GM12878 (cell line): ENCODE data around the gene SNX4. TPM values are rescaled to one million over a fixed set of nuclear protein-coding genes. Genes with fewer than 3 reads are reported as not detected.

Experiments
- ATAC-seq: fragments of 200-7000 bp; cut with Tn5 transposase; 3 replicates; pipeline ENCODE4 v1.9.1; 2020; ENCODE audit warnings: mild to moderate bottlenecking, moderate library complexity
- BruUV-seq: library from RNA; stranded (reverse); fragments of 400-500 nt; replicated peaks from 2 replicates; lab custom pipeline; 2021; lab: Mats Ljungman, UMichigan
- CTCF ChIA-PET: fragments of 300-600 bp; sonication (Branson Sonifier 250); formaldehyde crosslinking; extraction: SDS; loops from one replicate; lab custom pipeline; 2021; ENCODE audit warnings: inconsistent platforms; lab: Yijun Ruan, JAX
- POLR2A ChIA-PET: fragments of 350-600 bp; formaldehyde crosslinking; extraction: SDS; loops from one replicate; lab custom pipeline; 2021; ENCODE audit warnings: inconsistent platforms; lab: Charles Lee
- RAD21 ChIA-PET: fragments of 300-600 bp; sonication (Branson Sonifier 250); formaldehyde crosslinking; loops from one replicate; lab custom pipeline; 2023; ENCODE audit warnings: antibody characterized with exemption; ENCODE audit not compliant: unreplicated experiment; lab: Charles Lee
- SMC1A ChIA-PET: fragments of 300-600 bp; sonication (Branson Sonifier 250); formaldehyde crosslinking; loops from one replicate; lab custom pipeline; 2023; ENCODE audit not compliant: unreplicated experiment, uncharacterized antibody; lab: Charles Lee
- DNase-seq: peaks from one replicate; pipeline ENCODE4 v3.0.0-alpha.2; 2011; ENCODE audit warnings: low read depth, low spot score
- FAIRE-seq: peaks from 3 replicates; lab custom pipeline; 2011; peaks lifted over from hg19 to GRCh38; lab: Jason Lieb, UNC
- H2AFZ ChIP-seq: 2 replicates; pipeline ENCODE4 v1.6.0; 2011; ENCODE audit warnings: low read depth, low read length, control low read depth; ENCODE audit not compliant: control insufficient read depth
- H3K27ac ChIP-seq: 2 replicates; pipeline ENCODE4 v1.5.1; 2011; ENCODE audit warnings: control low read depth; ENCODE audit not compliant: control insufficient read depth, insufficient read depth
- H3K27me3 ChIP-seq, 2 experiments: replicated peaks in 1 of 2; 2 replicates each; pipeline versions ENCODE4 v1.6.0 to v1.6.1; 2011; ENCODE audit warnings: low read length in 1 of 2; ENCODE audit not compliant: control insufficient read depth in 2 of 2, insufficient read depth in 2 of 2
- H3K36me3 ChIP-seq, 2 experiments: 2 replicates each; pipeline ENCODE4 v1.5.1; 2011; ENCODE audit warnings: low read length in 1 of 2; ENCODE audit not compliant: control insufficient read depth in 2 of 2, insufficient read depth in 2 of 2
- H3K4me1 ChIP-seq: 2 replicates; pipeline ENCODE4 v1.6.1; 2011; ENCODE audit warnings: mild to moderate bottlenecking, low read length, moderate library complexity, mixed read lengths; ENCODE audit not compliant: control insufficient read depth, insufficient read depth
- H3K4me2 ChIP-seq: 2 replicates; pipeline ENCODE4 v1.6.0; 2011; ENCODE audit warnings: control low read depth; ENCODE audit not compliant: control insufficient read depth, insufficient read depth
- H3K4me3 ChIP-seq: fragments of 200-600 bp; sonication (generic); 2 replicates; pipeline ENCODE4 v1.5.1; 2016
- H3K79me2 ChIP-seq: 2 replicates; pipeline ENCODE4 v1.6.0; 2011; ENCODE audit warnings: low read length; ENCODE audit not compliant: control insufficient read depth, insufficient read depth
- H3K9ac ChIP-seq: 2 replicates; pipeline ENCODE4 v1.8.0; 2011; ENCODE audit warnings: low read length, control low read depth, mixed read lengths; ENCODE audit not compliant: control insufficient read depth, insufficient read depth
- H3K9me3 ChIP-seq: replicated peaks from 3 replicates; pipeline ENCODE4 v1.5.1; 2011; ENCODE audit warnings: mild to moderate bottlenecking, low read length; ENCODE audit not compliant: control insufficient read depth, insufficient read depth
- H4K20me1 ChIP-seq: 2 replicates; pipeline ENCODE4 v1.6.0; 2011; ENCODE audit not compliant: control insufficient read depth, insufficient read depth
- BACH1 ChIP-seq: fragments of 450-650 bp; IDR thresholded peaks from 2 replicates; pipeline ENCODE4 v1.6.1; 2017; ENCODE audit warnings: mild to moderate bottlenecking, borderline replicate concordance
- FOXM1 ChIP-seq: IDR thresholded peaks from 2 replicates; pipeline ENCODE4 v1.6.1; 2012; ENCODE audit warnings: low read depth, mild to moderate bottlenecking, inconsistent platforms, low read length, moderate library complexity
- HDAC2 ChIP-seq: fragments of 200-600 bp; sonication (generic); IDR thresholded peaks from 2 replicates; pipeline ENCODE4 v1.6.1; 2017
- HDAC6 ChIP-seq: fragments of 200-600 bp; sonication (generic); IDR thresholded peaks from one replicate; pipeline ENCODE4 v1.8.0; 2017; ENCODE audit warnings: antibody characterized with exemption; ENCODE audit not compliant: unreplicated experiment
- HDGF ChIP-seq: fragments of 450-650 bp; IDR thresholded peaks from 2 replicates; pipeline ENCODE4 v1.6.1; 2016; ENCODE audit warnings: antibody characterized with exemption
- IKZF2 ChIP-seq, 2 experiments: fragments of 450-650 bp; IDR thresholded peaks; 2 replicates each; pipeline ENCODE4 v1.6.1; 2017; ENCODE audit warnings: mild to moderate bottlenecking in 2 of 2, moderate library complexity in 2 of 2
- LARP7 ChIP-seq: fragments of 450-650 bp; IDR thresholded peaks from 2 replicates; pipeline ENCODE4 v1.6.1; 2017; ENCODE audit warnings: mild to moderate bottlenecking
- NFYA ChIP-seq: IDR thresholded peaks from 2 replicates; pipeline ENCODE4 v1.6.1; 2011; ENCODE audit warnings: low read depth, mild to moderate bottlenecking, low read length, improper control_type of control experiment, borderline replicate concordance
- PML ChIP-seq: IDR thresholded peaks from 2 replicates; pipeline ENCODE4 v1.6.1; 2012; ENCODE audit warnings: low read length, inconsistent platforms
- RELA ChIP-seq: fragments of 450-650 bp; IDR thresholded peaks from 2 replicates; pipeline ENCODE4 v1.8.0; 2014; ENCODE audit warnings: borderline replicate concordance; ENCODE audit not compliant: partially characterized antibody
- RUNX3 ChIP-seq: IDR thresholded peaks from 2 replicates; pipeline ENCODE4 v1.6.1; 2012; ENCODE audit warnings: low read length, inconsistent platforms
- SKIL ChIP-seq: fragments of 450-650 bp; IDR thresholded peaks from 2 replicates; pipeline ENCODE4 v1.6.1; 2017; ENCODE audit warnings: mild to moderate bottlenecking, low read depth, inconsistent platforms; ENCODE audit not compliant: poor library complexity, severe bottlenecking
- TARDBP ChIP-seq: IDR thresholded peaks from 2 replicates; pipeline ENCODE4 v1.6.1; 2016; ENCODE audit warnings: borderline replicate concordance
- TCF3 ChIP-seq: IDR thresholded peaks from 2 replicates; pipeline ENCODE4 v1.6.1; 2012; ENCODE audit warnings: low read depth, mild to moderate bottlenecking, low read length, borderline replicate concordance; ENCODE audit not compliant: insufficient read depth
- TCF7 ChIP-seq: IDR thresholded peaks from 2 replicates; pipeline ENCODE4 v1.6.1; 2014; ENCODE audit warnings: antibody characterized with exemption, borderline replicate concordance
- USF1 ChIP-seq: IDR thresholded peaks from 2 replicates; pipeline ENCODE4 v1.6.1; 2011; ENCODE audit warnings: borderline replicate concordance, low read depth, mild to moderate bottlenecking, moderate library complexity, mixed read lengths, low read length; ENCODE audit not compliant: insufficient read depth; ENCODE audit errors: extremely low read length
- ZBED1 ChIP-seq: IDR thresholded peaks from 2 replicates; pipeline ENCODE4 v1.6.1; 2016; ENCODE audit warnings: borderline replicate concordance
- ZNF384 ChIP-seq: IDR thresholded peaks from 2 replicates; pipeline ENCODE4 v1.6.1; 2012; ENCODE audit warnings: low read depth, mild to moderate bottlenecking, low read length, improper control_type of control experiment, borderline replicate concordance
- ZNF622 ChIP-seq: fragments of 450-650 bp; IDR thresholded peaks from 2 replicates; pipeline ENCODE4 v1.6.1; 2017; ENCODE audit warnings: mild to moderate bottlenecking, inconsistent platforms
- ZSCAN29 ChIP-seq: fragments of 450-650 bp; IDR thresholded peaks from 2 replicates; pipeline ENCODE4 v1.6.1; 2017; ENCODE audit warnings: mild to moderate bottlenecking, moderate library complexity
- WGBS: methylation state at CpG from one replicate; pipeline ENCODE4 v1.1.6; 2016; ENCODE audit warnings: low lambda C conversion rate; ENCODE audit not compliant: insufficient replicate concordance, insufficient coverage; ENCODE audit errors: missing lambda C conversion rate; 5-methylcytosine and 5-hydroxymethylcytosine counted together
- in situ Hi-C: fragments of 300-500 bp; cut with MboI; formaldehyde crosslinking; loops from 9 replicates; pipeline ENCODE4 v1.14.3; 2018; ENCODE audit warnings: mixed read lengths
- intact Hi-C: fragments of 100-400 bp; cut with micrococcal nuclease; formaldehyde crosslinking; loops from one replicate; pipeline ENCODE4 v1.14.2; 2022; ENCODE audit not compliant: unreplicated experiment
- polyA plus RNA-seq, 11 experiments: library from polyadenylated mRNA; depleted of rRNA in 4 of 11; unstranded in 6 of 11; stranded (reverse) in 5 of 11; fragments of >200 nt; fragmentation: Nextera tagmentation in 4 of 11; fragmentation: Illumina TruSeq in 1 of 11; extraction: Ambion mirVana in 4 of 11; extraction: Trizol in 1 of 11; gene quantifications; 1 replicate in 1 of 11; 2 replicates in 10 of 11; pipeline versions ENCODE4 v1.2.1 to v1.2.3, GENCODE V29; 2011 to 2016; ENCODE audit warnings: inconsistent platforms in 2 of 11, missing spikeins in 2 of 11, low read depth in 1 of 11
- total RNA-seq, 4 experiments: library from RNA; depleted of rRNA in 3 of 4; stranded (reverse); fragments of >200 nt in 3 of 4; fragmentation: Illumina TruSeq in 1 of 4; extraction: Trizol in 1 of 4; gene quantifications; 2 replicates each; pipeline versions ENCODE4 v1.2.1 to v1.2.3, GENCODE V29; 2013 to 2021

Gene SNX4
- total and polyA plus RNA-seq, 10 of the 15 experiments (the other 5 are each of a cell fraction or from before 2014, with no cell fraction given), result 33.4 to 94.5 (median 60.5) TPM

GRCh38 chr3:125511420-125512118, 8.4 kb downstream of the SNX4 start:
- Histone ChIP-seq H3K9ac (no peak overlapping the region), H3K4me1 (peaks cover 8% of the 10 kb centered on the region), H3K27me3 (no peaks in the 10 kb centered on the region), H4K20me1 (no peaks in the 10 kb centered on the region), H3K27ac (peak overlapping the region; percentile 84), H3K79me2 (peaks cover 64% of the 10 kb centered on the region), H3K4me3 (peak overlapping the region; percentile 38; the same call in 1 of the 2 replicates), H2AFZ (no peak overlapping the region), H3K4me2 (peak overlapping the region; percentile 31), H3K36me3 (peaks cover 0 to 14% of the 10 kb centered on the region in 2 experiments; a peak in 2 of 4 replicates), H3K9me3 (peaks cover 17% of the 10 kb centered on the region)
- DNase-seq (no peak), FAIRE-seq (no peak), ATAC-seq (peak; percentile 61)
- BruUV-seq, result TSS peak; percentile 6
- ChIA-PET RAD21 (interaction anchor here (0.7 to 1.4 kb wide), 7 partner anchors 8 to 577 kb away, joined by 3 to 5 read pairs (median 3); partner anchors contain the start of genes MUC13 and SNX4), POLR2A (interaction anchor here (0.7 to 0.9 kb wide), 2 partner anchors 13 to 34 kb away, joined by 3 read pairs; no protein-coding TSS in a partner anchor), SMC1A (interaction anchor here (0.7 to 1.6 kb wide), 13 partner anchors 9 to 584 kb away, joined by 3 to 7 read pairs (median 3); partner anchors contain the start of gene SNX4), CTCF (interaction anchor here (0.5 to 2.1 kb wide), 3 partner anchors 10 to 73 kb away, joined by 3 to 15 read pairs (median 4); no protein-coding TSS in a partner anchor)
- WGBS, result 0% methylated on average over 1 of the region's 1 CpG
- intact Hi-C loops, result no loop called here
- in situ Hi-C loops, result no loop called here
- TF ChIP-seq RELA (no peak), ZNF622 (no peak), ZSCAN29 (no peak), SKIL (no peak), ZBED1 (0 out of 2 replicates have a peak, but pooled peaks have one; percentile 2), HDGF (no peak), HDAC2 (no peak), RUNX3 (peak; percentile 44; the same call in 1 of the 2 replicates), BACH1 (no peak), TCF7 (no peak), NFYA (no peak), FOXM1 (no peak), LARP7 (no peak), TCF3 (no peak), ZNF384 (peak; percentile 36; the same call in 1 of the 2 replicates), IKZF2 (IDR thresholded peaks at IDR 0.05) (peak in 1 of 2 experiments; percentile 14; a peak in 1 of 4 replicates), USF1 (no peak), HDAC6 (no peak), PML (no peak), TARDBP (no peak)
